Kidney (tissue), 14 donors: ENCODE results near the gene GRIK2. TPM values are rescaled to one million over a fixed set of nuclear protein-coding genes. Genes with fewer than 3 reads are reported as not detected.

ENCODE experiments used
- DNase-seq, 5 donors: peaks; one replicate each; pipeline ENCODE4 v3.0.0-alpha.2; 2013 to 2020
- FAIRE-seq: peaks from 2 replicates; lab custom pipeline; 2012; peaks lifted over from hg19 to GRCh38; lab: Jason Lieb, UNC
- H3K27ac ChIP-seq, 2 donors: one replicate each; pipeline ENCODE4 v1.7.0; 2013; ENCODE audit warnings: low read depth in 2 of 2, low read length in 2 of 2, inconsistent platforms in 1 of 2
- H3K27me3 ChIP-seq: one replicate; pipeline ENCODE4 v1.7.1; 2013; ENCODE audit warnings: low read length, inconsistent platforms; ENCODE audit not compliant: control insufficient read depth, insufficient read depth
- H3K36me3 ChIP-seq, 3 donors: one replicate each; pipeline versions ENCODE4 v1.7.0 to v1.7.1; 2013; ENCODE audit warnings: low read length in 3 of 3, control low read depth in 1 of 3, inconsistent platforms in 1 of 3; ENCODE audit not compliant: insufficient read depth in 3 of 3, control insufficient read depth in 2 of 3
- H3K4me1 ChIP-seq, 3 donors: one replicate each; pipeline versions ENCODE4 v1.7.0 to v1.7.1; 2013; ENCODE audit warnings: low read length in 3 of 3, inconsistent platforms in 1 of 3, low read depth in 1 of 3; ENCODE audit not compliant: control insufficient read depth in 2 of 3, insufficient read depth in 2 of 3
- H3K4me3 ChIP-seq, 3 donors: one replicate each; pipeline versions ENCODE4 v1.7.0 to v1.8.1; 2013; ENCODE audit warnings: low read length in 3 of 3, control low read depth in 1 of 3, inconsistent platforms in 1 of 3
- H3K9ac ChIP-seq, 3 donors: one replicate each; pipeline versions ENCODE4 v1.7.0 to v1.7.1; 2013; ENCODE audit warnings: low read length in 3 of 3, control low read depth in 1 of 3, inconsistent platforms in 1 of 3
- H3K9me3 ChIP-seq, 3 donors: one replicate each; pipeline versions ENCODE4 v1.7.0 to v1.7.1; 2013; ENCODE audit warnings: low read length in 3 of 3, control low read depth in 1 of 3, inconsistent platforms in 1 of 3; ENCODE audit not compliant: control insufficient read depth in 2 of 3, insufficient read depth in 1 of 3
- intact Hi-C: fragments of 100-400 bp; cut with DNase I; formaldehyde crosslinking; loops from one replicate; pipeline ENCODE4 v1.11.1; 2022
- polyA plus RNA-seq: library from polyadenylated mRNA; stranded (reverse); fragments of 350-450 nt; fragmentation: Illumina TruSeq; extraction: RNeasy Lipid Tissue Mini Kit (QIAGEN cat#74804); gene quantifications from one replicate; pipeline ENCODE4 v1.2.3, GENCODE V29; 2014; ENCODE audit warnings: low read depth, low replicate concordance; ENCODE audit not compliant: insufficient read depth
- total RNA-seq: library from RNA; stranded (reverse); fragmentation: NEBNext Ultra II Directional; extraction: Animal tissue kit (Norgen Biotek cat#: 25700); gene quantifications from one replicate; pipeline ENCODE4 v1.2.1, GENCODE V29; 2021
- TF ChIP-seq, protein P1 (sequence below): IDR thresholded peaks from 3 replicates; pipeline ENCODE4 v1.5.1; 2012; ENCODE audit warnings: mild to moderate bottlenecking, moderate library complexity, borderline replicate concordance; ENCODE audit not compliant: insufficient read depth; ENCODE audit errors: extremely low read depth
- donor health status: control.
- donor health status: control.
- donor health status: control.
- donor health status: control.
- donor health status: control.
- donor health status: DM: yes; HTN: yes; CAD: no.
- donor health status: Normal renal cell carcinoma (clear cell type).

The GRIK2 gene
- total and polyA plus RNA-seq, 2 donors from 2014 or later = 0.82 to 1.4 TPM

DNA sequence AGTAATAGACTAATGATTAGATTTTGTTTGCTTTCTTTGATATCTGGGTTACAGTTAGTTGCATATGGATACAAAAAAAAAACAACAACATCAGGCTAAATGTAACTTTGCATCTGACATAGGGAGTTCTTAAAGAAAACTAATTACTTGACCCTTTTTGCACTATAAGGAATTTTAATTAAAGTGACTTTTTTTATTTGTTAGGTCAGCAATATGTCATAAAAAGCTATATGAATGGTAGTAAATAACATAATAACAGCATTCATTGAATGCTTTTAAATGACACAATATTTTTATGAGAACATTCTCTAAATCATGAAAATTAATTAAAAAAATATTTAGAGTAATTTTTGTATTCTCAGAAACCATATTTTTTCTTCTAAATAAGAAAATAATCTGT lies 183.6 kb downstream of the GRIK2 start:
- no peak overlapping the region for H3K27ac ChIP-seq
- H3K4me3 ChIP-seq = no peak overlapping the region
- DNase-seq = no peak
- no peaks in the 10 kb centered on the region for H3K4me1 ChIP-seq
- H3K9ac ChIP-seq = no peak overlapping the region
- TF ChIP-seq, protein P1, sequence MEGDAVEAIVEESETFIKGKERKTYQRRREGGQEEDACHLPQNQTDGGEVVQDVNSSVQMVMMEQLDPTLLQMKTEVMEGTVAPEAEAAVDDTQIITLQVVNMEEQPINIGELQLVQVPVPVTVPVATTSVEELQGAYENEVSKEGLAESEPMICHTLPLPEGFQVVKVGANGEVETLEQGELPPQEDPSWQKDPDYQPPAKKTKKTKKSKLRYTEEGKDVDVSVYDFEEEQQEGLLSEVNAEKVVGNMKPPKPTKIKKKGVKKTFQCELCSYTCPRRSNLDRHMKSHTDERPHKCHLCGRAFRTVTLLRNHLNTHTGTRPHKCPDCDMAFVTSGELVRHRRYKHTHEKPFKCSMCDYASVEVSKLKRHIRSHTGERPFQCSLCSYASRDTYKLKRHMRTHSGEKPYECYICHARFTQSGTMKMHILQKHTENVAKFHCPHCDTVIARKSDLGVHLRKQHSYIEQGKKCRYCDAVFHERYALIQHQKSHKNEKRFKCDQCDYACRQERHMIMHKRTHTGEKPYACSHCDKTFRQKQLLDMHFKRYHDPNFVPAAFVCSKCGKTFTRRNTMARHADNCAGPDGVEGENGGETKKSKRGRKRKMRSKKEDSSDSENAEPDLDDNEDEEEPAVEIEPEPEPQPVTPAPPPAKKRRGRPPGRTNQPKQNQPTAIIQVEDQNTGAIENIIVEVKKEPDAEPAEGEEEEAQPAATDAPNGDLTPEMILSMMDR = no peak
- intact Hi-C loops = no loop called here
- no peaks in the 10 kb centered on the region for H3K27me3 ChIP-seq
- FAIRE-seq = no peak
- no peaks in the 10 kb centered on the region for H3K9me3 ChIP-seq
- H3K36me3 ChIP-seq = no peaks in the 10 kb centered on the region

GRCh38 chr6:101578306-101578705 lies 184.8 kb downstream of the GRIK2 start:
- TF ChIP-seq, protein P1 = no peak
- FAIRE-seq = no peak
- intact Hi-C loops = no loop called here

DNA sequence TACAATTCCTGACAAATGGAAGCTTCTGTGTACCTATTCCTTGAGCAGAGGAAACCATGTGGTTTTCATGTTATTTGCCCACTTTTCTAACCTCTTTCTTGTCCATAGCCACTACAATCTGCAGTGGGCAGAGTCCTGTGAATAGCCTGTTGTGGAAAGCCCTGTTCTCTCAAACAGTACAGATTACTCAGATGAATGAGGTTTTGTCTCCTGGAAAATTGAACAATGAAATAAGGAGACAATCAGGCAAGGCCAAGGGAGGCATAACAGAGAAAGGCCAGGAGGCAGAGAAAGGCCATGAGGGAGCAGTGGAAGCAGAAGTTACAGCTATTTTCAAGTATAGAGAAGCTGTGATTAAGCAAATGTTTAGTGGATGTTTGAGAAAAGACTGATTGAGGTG lies 189.3 kb downstream of the GRIK2 start:
- FAIRE-seq = no peak
- Histone ChIP-seq H3K4me1 (no peaks in the 10 kb centered on the region), H3K9ac (no peak overlapping the region), H3K27ac (no peak overlapping the region), H3K27me3 (no peaks in the 10 kb centered on the region), H3K9me3 (no peaks in the 10 kb centered on the region), H3K36me3 (no peaks in the 10 kb centered on the region), H3K4me3 (no peak overlapping the region)
- intact Hi-C loops = no loop called here
- TF ChIP-seq, protein P1 = no peak
- no peak for DNase-seq

More at GRCh38 chr6:101578306-101578705, 184.8 kb downstream of the GRIK2 start:
- no peak overlapping the region for H3K9ac ChIP-seq
- H3K9me3 ChIP-seq = no peaks in the 10 kb centered on the region
- DNase-seq = no peak
- H3K4me1 ChIP-seq = no peaks in the 10 kb centered on the region
- no peak overlapping the region for H3K27ac ChIP-seq
- no peak overlapping the region for H3K4me3 ChIP-seq
- no peaks in the 10 kb centered on the region for H3K27me3 ChIP-seq
- H3K36me3 ChIP-seq = no peaks in the 10 kb centered on the region

DNA sequence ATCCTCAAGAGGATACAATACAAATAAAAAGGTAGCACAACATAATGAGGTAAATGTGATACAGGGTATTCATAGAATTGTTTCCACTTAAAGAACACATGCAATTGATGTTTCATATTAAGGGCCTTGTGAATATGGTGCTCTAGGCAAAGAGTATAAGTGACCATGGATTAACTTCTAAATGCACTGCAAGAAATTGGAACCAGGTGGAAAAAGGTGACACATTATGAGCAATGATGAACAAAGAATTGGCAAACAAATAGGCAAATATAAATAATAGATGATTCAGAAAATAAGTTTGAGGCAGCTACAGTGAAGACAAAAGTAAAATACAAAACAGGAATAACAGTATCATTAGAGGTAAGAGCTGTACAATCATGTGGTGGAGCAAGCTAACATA lies 192.0 kb downstream of the GRIK2 start:
- TF ChIP-seq, protein P1 = no peak
- intact Hi-C loops = no loop called here
- FAIRE-seq (no peak), DNase-seq (no peak)
- no peak overlapping the region for H3K27ac ChIP-seq
- no peak overlapping the region for H3K4me3 ChIP-seq
- H3K9me3 ChIP-seq = no peaks in the 10 kb centered on the region
- H3K9ac ChIP-seq = no peak overlapping the region
- no peaks in the 10 kb centered on the region for H3K36me3 ChIP-seq
- H3K4me1 ChIP-seq = no peaks in the 10 kb centered on the region
- no peaks in the 10 kb centered on the region for H3K27me3 ChIP-seq
